COR-L47 (cell line): ENCODE measurements around the gene LYG2.
"Not testable (repeated sequence)": the region's sequence is repeated elsewhere in the genome, so short reads cannot be mapped to it uniquely, and the experiment has no call there.

Experiments
- DNase-seq: peaks from one replicate; lab custom pipeline; 2025; lab: John Stamatoyannopoulos, UW

The LYG2 gene

GRCh38 chr2:99200076-99200800 is 55.2 kb downstream of the LYG2 start:
- peak; percentile 49 for DNase-seq

- no peak for DNase-seq
These were observed 57.2 kb downstream of the LYG2 start for GRCh38 chr2:99198103-99198841.

GRCh38 chr2:99192364-99192763 is 63.1 kb downstream of the LYG2 start:
- not testable (repeated sequence) for DNase-seq
